ENCODE results near the gene RNF38. TPM values are rescaled to one million over a fixed set of nuclear protein-coding genes. Genes with fewer than 3 reads are reported as not detected.

Gene RNF38
- total and polyA plus RNA-seq, 2 donors, result 32.3 to 37.3 TPM

GRCh38 chr9:36289836-36290435 is 110.1 kb downstream of the RNF38 start:
- WGBS, result 95% methylated on average over 3 of the region's 3 CpGs
- H3K4me1 ChIP-seq (ENCODE audit: insufficient read depth), result no peaks in the 10 kb centered on the region
- no peak for DNase-seq (ENCODE audit: extremely low spot score)
- H3K4me3 ChIP-seq (ENCODE audit: low read depth, low read length), result no peak overlapping the region
- H3K27ac ChIP-seq (ENCODE audit: low read depth), result no peak overlapping the region
- no peaks in the 10 kb centered on the region for H3K36me3 ChIP-seq (ENCODE audit: insufficient read depth)

GRCh38 chr9:36288070-36288469 is 112.0 kb downstream of the RNF38 start:
- no peak for DNase-seq (ENCODE audit: extremely low spot score)
- Histone ChIP-seq H3K4me3 (ENCODE audit: low read depth, low read length) (no peak overlapping the region), H3K36me3 (ENCODE audit: insufficient read depth) (no peaks in the 10 kb centered on the region), H3K27ac (ENCODE audit: low read depth) (no peak overlapping the region), H3K4me1 (ENCODE audit: insufficient read depth) (no peaks in the 10 kb centered on the region)
- WGBS, result 95% methylated on average over 3 of the region's 3 CpGs

Other genes starting within 250 kb of the RNF38 start
- 1.1 TPM for gene CCIN, start 230.9 kb downstream of the RNF38 start, total RNA-seq
- 0.38 TPM for gene CCIN, start 230.9 kb downstream of the RNF38 start, polyA plus RNA-seq
- 120 TPM for gene CLTA, start 209.3 kb downstream of the RNF38 start, total RNA-seq
- 210 TPM for gene CLTA, start 209.3 kb downstream of the RNF38 start, polyA plus RNA-seq
- gene GNE, start 141.8 kb downstream of the RNF38 start, total RNA-seq, result 25.9 TPM
- 17.5 TPM for gene GNE, start 141.8 kb downstream of the RNF38 start, polyA plus RNA-seq
- gene MELK, start 172.6 kb upstream of the RNF38 start, total RNA-seq, result 18.9 TPM
- gene MELK, start 172.6 kb upstream of the RNF38 start, polyA plus RNA-seq, result 0.44 TPM